CD14-positive monocyte (primary cell): ENCODE data around the gene MAPRE2. TPM values are rescaled to one million over a fixed set of nuclear protein-coding genes. Genes with fewer than 3 reads are reported as not detected.

Source experiments
- DNase-seq, 3 donors: peaks; one replicate each; pipeline ENCODE4 v3.0.0-alpha.2; 2011 to 2022
- H2AFZ ChIP-seq: 2 replicates; pipeline ENCODE4 v1.6.0; 2012; ENCODE audit warnings: mild to moderate bottlenecking, low read depth, low read length, inconsistent platforms; ENCODE audit not compliant: insufficient read depth, poor library complexity, severe bottlenecking
- H3K27ac ChIP-seq, 2 donors: 1 replicate in 1 of 2; 2 replicates in 1 of 2; pipeline ENCODE4 v1.5.1; 2012 to 2013; ENCODE audit warnings: low read length in 2 of 2, control low read depth in 1 of 2, inconsistent platforms in 1 of 2, low read depth in 1 of 2, mild to moderate bottlenecking in 1 of 2
- H3K27me3 ChIP-seq, 2 donors: one replicate each; pipeline versions ENCODE4 v1.6.0 to v1.6.1; 2011 to 2013; ENCODE audit warnings: low read length in 2 of 2; ENCODE audit not compliant: control insufficient read depth in 2 of 2, insufficient read depth in 2 of 2
- H3K36me3 ChIP-seq, 2 donors: replicated peaks in 1 of 2; 1 replicate in 1 of 2; 2 replicates in 1 of 2; pipeline versions ENCODE4 v1.5.1 to v1.6.1; 2012 to 2013; ENCODE audit warnings: low read length in 2 of 2, control low read depth in 1 of 2, inconsistent platforms in 1 of 2, mild to moderate bottlenecking in 1 of 2; ENCODE audit not compliant: insufficient read depth in 2 of 2, control insufficient read depth in 1 of 2
- H3K4me1 ChIP-seq, 2 donors: 1 replicate in 1 of 2; 2 replicates in 1 of 2; pipeline versions ENCODE4 v1.5.1 to v1.6.1; 2012 to 2013; ENCODE audit warnings: low read length in 2 of 2, control low read depth in 1 of 2, inconsistent platforms in 1 of 2, mild to moderate bottlenecking in 1 of 2, moderate library complexity in 1 of 2; ENCODE audit not compliant: insufficient read depth in 2 of 2, control insufficient read depth in 1 of 2
- H3K4me2 ChIP-seq: replicated peaks from 2 replicates; pipeline ENCODE3; 2012; ENCODE audit warnings: low read length, moderate library complexity, mild to moderate bottlenecking; ENCODE audit not compliant: poor library complexity, severe bottlenecking; ENCODE audit errors: extremely low read depth
- H3K4me3 ChIP-seq, 3 experiments: fragments of 200-600 bp in 1 of 3; sonication (generic) in 1 of 3; replicated peaks in 1 of 3; 1 replicate in 2 of 3; 2 replicates in 1 of 3; pipeline ENCODE4 v1.5.1; 2011 to 2013; ENCODE audit warnings: low read length in 3 of 3, mild to moderate bottlenecking in 3 of 3, control low read depth in 2 of 3, low read depth in 2 of 3, inconsistent platforms in 1 of 3, moderate library complexity in 1 of 3
- H3K79me2 ChIP-seq: 2 replicates; pipeline ENCODE4 v1.6.0; 2012; ENCODE audit warnings: mild to moderate bottlenecking, control low read depth, inconsistent platforms, low read length, moderate library complexity; ENCODE audit not compliant: insufficient read depth
- H3K9ac ChIP-seq: 2 replicates; pipeline ENCODE4 v1.6.0; 2017; ENCODE audit warnings: low read length, mild to moderate bottlenecking; ENCODE audit not compliant: insufficient read depth, poor library complexity, severe bottlenecking
- H3K9me3 ChIP-seq, 2 donors: replicated peaks in 1 of 2; 1 replicate in 1 of 2; 2 replicates in 1 of 2; pipeline versions ENCODE4 v1.5.1 to v1.6.1; 2012 to 2013; ENCODE audit warnings: low read length in 2 of 2, control low read depth in 1 of 2; ENCODE audit not compliant: control insufficient read depth in 1 of 2, insufficient read depth in 1 of 2
- H4K20me1 ChIP-seq: 2 replicates; pipeline ENCODE4 v1.6.0; 2012; ENCODE audit warnings: mild to moderate bottlenecking, low read length, control low read depth, moderate library complexity; ENCODE audit not compliant: insufficient read depth
- H3K27ac Mint-ChIP-seq, 7 donors: one replicate each; pipeline ENCODE4 v1.8.0; 2020; ENCODE audit warnings: mild to moderate bottlenecking in 7 of 7, mixed read lengths in 7 of 7, moderate library complexity in 6 of 7, inconsistent platforms in 2 of 7
- H3K27me3 Mint-ChIP-seq, 3 donors: one replicate each; pipeline ENCODE4 v1.8.0; 2021 to 2022; ENCODE audit warnings: low read depth in 3 of 3, mild to moderate bottlenecking in 3 of 3, mixed read lengths in 3 of 3, moderate library complexity in 3 of 3, inconsistent platforms in 1 of 3
- H3K36me3 Mint-ChIP-seq, 2 donors: one replicate each; pipeline ENCODE4 v1.8.0; 2020; ENCODE audit warnings: mixed read lengths in 2 of 2, inconsistent platforms in 1 of 2, mild to moderate bottlenecking in 1 of 2
- H3K4me1 Mint-ChIP-seq: one replicate; pipeline ENCODE4 v1.8.0; 2020; ENCODE audit warnings: mild to moderate bottlenecking, mixed read lengths
- H3K4me3 Mint-ChIP-seq, 2 donors: one replicate each; pipeline ENCODE4 v1.8.0; 2020; ENCODE audit warnings: mild to moderate bottlenecking in 2 of 2, mixed read lengths in 2 of 2, moderate library complexity in 1 of 2
- H3K9me3 Mint-ChIP-seq, 7 donors: one replicate each; pipeline ENCODE4 v1.8.0; 2020 to 2022; ENCODE audit warnings: mixed read lengths in 7 of 7, mild to moderate bottlenecking in 6 of 7, moderate library complexity in 6 of 7, inconsistent platforms in 2 of 7
- WGBS: methylation state at CpG from one replicate; pipeline ENCODE4 v1.1.5; 2013; ENCODE audit warnings: missing lambda C conversion rate; ENCODE audit not compliant: insufficient coverage; 5-methylcytosine and 5-hydroxymethylcytosine counted together
- intact Hi-C, 2 donors: fragments of 100-400 bp; cut with micrococcal nuclease; formaldehyde crosslinking; loops; one replicate each; pipeline versions ENCODE4 v1.15.0 to v1.15.1; 2023
- polyA plus RNA-seq, 3 donors: library from polyadenylated mRNA; depleted of rRNA in 1 of 3; unstranded in 2 of 3; stranded (reverse) in 1 of 3; fragments of 300-500 nt in 2 of 3; fragments of >200 nt in 1 of 3; fragmentation: Illumina TruSeq in 2 of 3; gene quantifications; 1 replicate in 2 of 3; 2 replicates in 1 of 3; pipeline ENCODE4 v1.2.3, GENCODE V29; 2012 to 2021
- TF ChIP-seq, protein P1 (sequence below): fragments of 200-600 bp; IDR thresholded peaks from one replicate; pipeline ENCODE4 v1.8.0; 2022; ENCODE audit warnings: antibody characterized with exemption, mild to moderate bottlenecking

MAPRE2 gene
- polyA plus RNA-seq, 3 donors = 22.0 to 48.1 (median 37.1) TPM

DNA sequence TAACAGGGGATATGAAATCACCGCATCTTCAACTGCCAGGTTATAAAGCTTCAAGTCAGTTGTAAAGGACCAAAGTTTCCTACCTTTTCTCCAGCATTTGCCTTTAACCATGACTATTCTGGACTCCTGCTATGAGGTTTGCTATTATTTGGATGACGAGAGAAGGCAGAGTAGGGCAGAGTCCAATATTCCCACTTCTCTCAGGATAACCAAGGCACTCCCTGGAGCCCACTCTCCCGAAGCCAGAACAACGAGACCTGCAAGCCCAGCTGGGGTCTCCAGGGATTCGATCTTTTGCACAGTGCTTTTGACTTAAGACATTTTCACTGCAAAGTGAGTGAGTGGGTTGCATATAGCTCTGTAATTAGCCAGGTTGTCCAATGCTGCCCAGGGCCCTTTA lies 122.5 kb downstream of the MAPRE2 start:
- H3K4me1 Mint-ChIP-seq = peaks cover 10% of the 10 kb centered on the region
- TF ChIP-seq, protein P1, sequence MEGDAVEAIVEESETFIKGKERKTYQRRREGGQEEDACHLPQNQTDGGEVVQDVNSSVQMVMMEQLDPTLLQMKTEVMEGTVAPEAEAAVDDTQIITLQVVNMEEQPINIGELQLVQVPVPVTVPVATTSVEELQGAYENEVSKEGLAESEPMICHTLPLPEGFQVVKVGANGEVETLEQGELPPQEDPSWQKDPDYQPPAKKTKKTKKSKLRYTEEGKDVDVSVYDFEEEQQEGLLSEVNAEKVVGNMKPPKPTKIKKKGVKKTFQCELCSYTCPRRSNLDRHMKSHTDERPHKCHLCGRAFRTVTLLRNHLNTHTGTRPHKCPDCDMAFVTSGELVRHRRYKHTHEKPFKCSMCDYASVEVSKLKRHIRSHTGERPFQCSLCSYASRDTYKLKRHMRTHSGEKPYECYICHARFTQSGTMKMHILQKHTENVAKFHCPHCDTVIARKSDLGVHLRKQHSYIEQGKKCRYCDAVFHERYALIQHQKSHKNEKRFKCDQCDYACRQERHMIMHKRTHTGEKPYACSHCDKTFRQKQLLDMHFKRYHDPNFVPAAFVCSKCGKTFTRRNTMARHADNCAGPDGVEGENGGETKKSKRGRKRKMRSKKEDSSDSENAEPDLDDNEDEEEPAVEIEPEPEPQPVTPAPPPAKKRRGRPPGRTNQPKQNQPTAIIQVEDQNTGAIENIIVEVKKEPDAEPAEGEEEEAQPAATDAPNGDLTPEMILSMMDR = no peak
- intact Hi-C loops = no loop called here
- Histone ChIP-seq H3K4me2 (no peak overlapping the region), H3K4me1 (peaks cover 7 to 9% of the 10 kb centered on the region in 2 donors), H3K36me3 (no peaks in the 10 kb centered on the region), H3K9me3 (no peaks in the 10 kb centered on the region), H4K20me1 (no peaks in the 10 kb centered on the region), H3K9ac (no peak overlapping the region), H3K27me3 (no peaks in the 10 kb centered on the region), H2AFZ (no peak overlapping the region), H3K27ac (no peak overlapping the region), H3K79me2 (no peaks in the 10 kb centered on the region), H3K4me3 (no peak overlapping the region)
- no peak overlapping the region for H3K4me3 Mint-ChIP-seq
- no peaks in the 10 kb centered on the region for H3K9me3 Mint-ChIP-seq
- H3K36me3 Mint-ChIP-seq = no peaks in the 10 kb centered on the region
- peaks cover 0 to 2% (median 1%) of the 10 kb centered on the region in 3 donors for H3K27me3 Mint-ChIP-seq
- no peak overlapping the region for H3K27ac Mint-ChIP-seq
- WGBS = 100% methylated on average over 1 of the region's 5 CpGs
- DNase-seq = no peak

DNA sequence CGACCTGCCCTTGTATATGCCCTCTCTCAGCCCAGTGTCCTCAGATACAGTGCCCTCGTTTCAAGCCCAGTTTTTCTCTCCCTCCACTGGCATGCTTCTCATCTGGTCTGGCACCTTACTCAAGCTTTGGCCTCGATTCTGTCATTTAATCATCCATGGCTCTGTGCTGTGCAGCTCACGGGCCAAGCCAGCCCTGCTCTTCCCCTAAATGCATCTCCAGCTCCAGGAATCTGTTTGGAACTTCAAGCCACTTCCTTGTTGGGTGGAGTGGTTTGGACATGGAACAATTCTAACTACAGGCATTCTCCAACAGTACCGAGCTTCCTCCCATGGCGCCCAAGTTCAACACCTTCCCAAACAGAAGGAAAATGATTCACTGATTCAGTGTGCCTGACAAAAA lies 122.9 kb downstream of the MAPRE2 start:
- H3K36me3 Mint-ChIP-seq = no peaks in the 10 kb centered on the region
- H3K4me3 Mint-ChIP-seq = no peak overlapping the region
- no peak overlapping the region for H3K4me3 ChIP-seq
- TF ChIP-seq, protein P1 = no peak
- no peak overlapping the region for H2AFZ ChIP-seq
- no peaks in the 10 kb centered on the region for H3K79me2 ChIP-seq
- H3K9ac ChIP-seq = no peak overlapping the region
- 100% methylated on average over 2 of the region's 6 CpGs for WGBS
- H3K27me3 Mint-ChIP-seq = peaks cover 0 to 2% (median 1%) of the 10 kb centered on the region in 3 donors
- intact Hi-C loops = no loop called here
- H3K9me3 Mint-ChIP-seq = no peaks in the 10 kb centered on the region
- DNase-seq = no peak
- H3K4me1 Mint-ChIP-seq = peaks cover 6% of the 10 kb centered on the region
- no peaks in the 10 kb centered on the region for H3K27me3 ChIP-seq
- no peaks in the 10 kb centered on the region for H4K20me1 ChIP-seq
- peaks cover 3 to 5% of the 10 kb centered on the region in 2 donors for H3K4me1 ChIP-seq
- H3K36me3 ChIP-seq = no peaks in the 10 kb centered on the region
- no peaks in the 10 kb centered on the region for H3K9me3 ChIP-seq
- no peak overlapping the region for H3K27ac ChIP-seq
- no peak overlapping the region for H3K4me2 ChIP-seq
- H3K27ac Mint-ChIP-seq = no peak overlapping the region
